HG03280 (cell line): Measurements from ENCODE around the gene RUSC1.
"Not testable (repeated sequence)": the region's sequence is repeated elsewhere in the genome, so short reads cannot be mapped to it uniquely, and the experiment has no call there.

ENCODE experiments used
- ATAC-seq: cut with Tn5 transposase; IDR thresholded peaks from one replicate; pipeline ENCODE4 v1.9.1; 2021; ENCODE audit warnings: mild to moderate bottlenecking, moderate library complexity; ENCODE audit not compliant: unreplicated experiment

RUSC1 gene

GRCh38 chr1:155321639-155322503 is 1.2 kb downstream of the RUSC1 start:
- no peak for ATAC-seq

- no peak for ATAC-seq
Observed at GRCh38 chr1:155322571-155322952, 1.9 kb downstream of the RUSC1 start.

- ATAC-seq: no peak
Observed at GRCh38 chr1:155322953-155323728, 2.4 kb downstream of the RUSC1 start.

- ATAC-seq: peak; percentile 48
Observed at GRCh38 chr1:155323729-155324036, 3.0 kb downstream of the RUSC1 start.

GRCh38 chr1:155324037-155324716 is 3.5 kb downstream of the RUSC1 start:
- ATAC-seq: peak; percentile 61

GRCh38 chr1:155324717-155325602 is 4.3 kb downstream of the RUSC1 start:
- ATAC-seq: no peak

GRCh38 chr1:155325603-155325893 is 4.9 kb downstream of the RUSC1 start:
- no peak for ATAC-seq

- no peak for ATAC-seq
Observed at GRCh38 chr1:155326020-155326526, 5.4 kb downstream of the RUSC1 start.

GRCh38 chr1:155326631-155327037 is 5.9 kb downstream of the RUSC1 start:
- no peak for ATAC-seq

GRCh38 chr1:155327981-155328380 is 7.3 kb downstream of the RUSC1 start:
- no peak for ATAC-seq

- ATAC-seq: not testable (repeated sequence)
Observed at GRCh38 chr1:155328856-155329255, 8.2 kb downstream of the RUSC1 start.

- no peak for ATAC-seq
Observed at GRCh38 chr1:155329980-155330598, 9.4 kb downstream of the RUSC1 start.

- ATAC-seq: no peak
Observed at GRCh38 chr1:155334962-155335361, 14.3 kb downstream of the RUSC1 start.

GRCh38 chr1:155339515-155340097 is 18.9 kb downstream of the RUSC1 start:
- ATAC-seq: no peak

GRCh38 chr1:155342842-155343241 is 22.1 kb downstream of the RUSC1 start:
- no peak for ATAC-seq

GRCh38 chr1:155352631-155353030 is 31.9 kb downstream of the RUSC1 start:
- no peak for ATAC-seq

GRCh38 chr1:155360051-155360450 is 39.4 kb downstream of the RUSC1 start:
- ATAC-seq: no peak

- no peak for ATAC-seq
Observed at GRCh38 chr1:155379180-155379579, 58.5 kb downstream of the RUSC1 start.

- ATAC-seq: no peak
Observed at GRCh38 chr1:155379631-155380090, 59.0 kb downstream of the RUSC1 start.
